Caco-2 (cell line): ENCODE measurements around the gene BPIFB2. TPM values are rescaled to one million over a fixed set of nuclear protein-coding genes. Genes with fewer than 3 reads are reported as not detected.

Experiments
- BruUV-seq: library from RNA; stranded (reverse); fragments of 400-500 nt; replicated peaks from 2 replicates; lab custom pipeline; 2021; lab: Mats Ljungman, UMichigan
- CTCF ChIA-PET: fragments of 300-600 bp; sonication (Branson Sonifier 250); formaldehyde crosslinking; loops from one replicate; lab custom pipeline; 2022; ENCODE audit warnings: antibody characterized with exemption; lab: Charles Lee
- POLR2A ChIA-PET: fragments of 300-600 bp; sonication (Branson Sonifier 250); formaldehyde crosslinking; loops from one replicate; lab custom pipeline; 2022; ENCODE audit warnings: antibody characterized with exemption; lab: Charles Lee
- DNase-seq, 2 experiments: peaks; one replicate each; pipeline versions ENCODE4 v3.0.0 to v3.0.0-alpha.2; 2020 to 2022
- H3K27me3 ChIP-seq: replicated peaks from 2 replicates; pipeline ENCODE4 v1.6.0; 2011; ENCODE audit warnings: low read length; ENCODE audit not compliant: control insufficient read depth, insufficient read depth
- H3K36me3 ChIP-seq: 2 replicates; pipeline ENCODE4 v1.5.1; 2011; ENCODE audit warnings: low read length; ENCODE audit not compliant: control insufficient read depth, insufficient read depth
- H3K4me1 ChIP-seq: fragments of 250-450 bp; sonication (Bioruptor Pico); 2 replicates; pipeline ENCODE4 v1.5.1; 2020; ENCODE audit warnings: mild to moderate bottlenecking
- H3K4me3 ChIP-seq: 2 replicates; pipeline ENCODE4 v1.5.1; 2011; ENCODE audit warnings: low read depth, mild to moderate bottlenecking, control low read depth, low read length
- H3K9me3 ChIP-seq: fragments of 250-450 bp; sonication (Bioruptor Pico); 2 replicates; pipeline ENCODE4 v1.5.1; 2020; ENCODE audit warnings: mild to moderate bottlenecking, moderate library complexity
- H3K27ac Mint-ChIP-seq: one replicate; pipeline ENCODE4 v1.8.0; 2022; ENCODE audit warnings: mixed read lengths; ENCODE audit not compliant: unreplicated experiment
- H3K27me3 Mint-ChIP-seq: one replicate; pipeline ENCODE4 v1.8.0; 2022; ENCODE audit warnings: mixed read lengths; ENCODE audit not compliant: insufficient read depth, unreplicated experiment
- H3K36me3 Mint-ChIP-seq: one replicate; pipeline ENCODE4 v1.8.0; 2022; ENCODE audit warnings: mild to moderate bottlenecking, mixed read lengths; ENCODE audit not compliant: insufficient read depth, unreplicated experiment
- H3K4me1 Mint-ChIP-seq: one replicate; pipeline ENCODE4 v1.8.0; 2022; ENCODE audit warnings: low read depth, mixed read lengths; ENCODE audit not compliant: unreplicated experiment
- H3K4me3 Mint-ChIP-seq: one replicate; pipeline ENCODE4 v1.8.0; 2022; ENCODE audit warnings: mild to moderate bottlenecking, moderate library complexity, mixed read lengths; ENCODE audit not compliant: unreplicated experiment
- H3K9me3 Mint-ChIP-seq: one replicate; pipeline ENCODE4 v1.8.0; 2022; ENCODE audit warnings: mixed read lengths; ENCODE audit not compliant: unreplicated experiment
- intact Hi-C: fragments of 100-400 bp; cut with micrococcal nuclease; formaldehyde crosslinking; loops from one replicate; pipeline ENCODE4 v1.10.0; 2022; ENCODE audit not compliant: unreplicated experiment
- total RNA-seq: library from RNA; stranded (reverse); gene quantifications from 2 replicates; pipeline ENCODE4 v1.2.3, GENCODE V29; 2022
- TF ChIP-seq, protein P1 (sequence below), 2 experiments: fragments of 200-600 bp in 1 of 2; IDR thresholded peaks; 1 replicate in 1 of 2; 2 replicates in 1 of 2; pipeline versions ENCODE4 v1.5.1 to v1.8.0; 2011 to 2022; ENCODE audit warnings: antibody characterized with exemption in 1 of 2, control low read depth in 1 of 2, inconsistent platforms in 1 of 2, low read depth in 1 of 2, low read length in 1 of 2, mild to moderate bottlenecking in 1 of 2, moderate library complexity in 1 of 2; ENCODE audit not compliant: insufficient read depth in 1 of 2, severe bottlenecking in 1 of 2, unreplicated experiment in 1 of 2

Gene BPIFB2
- total RNA-seq, 1 experiment from 2014 or later, result not detected

DNA sequence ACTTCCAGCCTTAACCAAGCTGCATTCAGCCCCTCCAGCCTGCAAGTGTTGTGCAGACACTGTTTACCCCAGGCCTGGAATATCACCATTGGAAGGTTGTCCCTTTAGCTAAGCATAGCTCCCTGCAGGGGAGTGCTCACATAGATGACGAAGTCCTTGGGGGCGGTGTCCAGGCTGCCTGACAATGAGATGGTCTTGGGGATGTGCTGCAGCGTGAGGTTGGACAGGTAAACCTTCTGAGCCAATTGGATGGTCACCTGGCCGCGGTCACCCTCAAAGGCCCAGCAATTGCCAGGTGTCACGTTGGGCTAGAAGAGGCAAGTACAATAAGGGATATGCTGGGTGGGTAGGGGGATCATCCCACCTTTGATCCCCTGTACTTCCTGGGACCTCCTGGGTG lies 21.9 kb upstream of the BPIFB2 start:
- CTCF ChIA-PET, result no interaction called here
- POLR2A ChIA-PET, result no interaction called here
- TF ChIP-seq, protein P1, sequence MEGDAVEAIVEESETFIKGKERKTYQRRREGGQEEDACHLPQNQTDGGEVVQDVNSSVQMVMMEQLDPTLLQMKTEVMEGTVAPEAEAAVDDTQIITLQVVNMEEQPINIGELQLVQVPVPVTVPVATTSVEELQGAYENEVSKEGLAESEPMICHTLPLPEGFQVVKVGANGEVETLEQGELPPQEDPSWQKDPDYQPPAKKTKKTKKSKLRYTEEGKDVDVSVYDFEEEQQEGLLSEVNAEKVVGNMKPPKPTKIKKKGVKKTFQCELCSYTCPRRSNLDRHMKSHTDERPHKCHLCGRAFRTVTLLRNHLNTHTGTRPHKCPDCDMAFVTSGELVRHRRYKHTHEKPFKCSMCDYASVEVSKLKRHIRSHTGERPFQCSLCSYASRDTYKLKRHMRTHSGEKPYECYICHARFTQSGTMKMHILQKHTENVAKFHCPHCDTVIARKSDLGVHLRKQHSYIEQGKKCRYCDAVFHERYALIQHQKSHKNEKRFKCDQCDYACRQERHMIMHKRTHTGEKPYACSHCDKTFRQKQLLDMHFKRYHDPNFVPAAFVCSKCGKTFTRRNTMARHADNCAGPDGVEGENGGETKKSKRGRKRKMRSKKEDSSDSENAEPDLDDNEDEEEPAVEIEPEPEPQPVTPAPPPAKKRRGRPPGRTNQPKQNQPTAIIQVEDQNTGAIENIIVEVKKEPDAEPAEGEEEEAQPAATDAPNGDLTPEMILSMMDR (IDR thresholded peaks at IDR 0.05; ENCODE audit: insufficient read depth in 1 of 2, low read depth in 1 of 2, low read length in 1 of 2, severe bottlenecking in 1 of 2, unreplicated experiment in 1 of 2), result no peak
- H3K4me3 ChIP-seq, result no peak overlapping the region
- Mint-ChIP-seq H3K4me3 (no peak overlapping the region), H3K36me3 (no peaks in the 10 kb centered on the region), H3K9me3 (no peaks in the 10 kb centered on the region), H3K27me3 (peaks cover 4% of the 10 kb centered on the region), H3K4me1 (no peaks in the 10 kb centered on the region), H3K27ac (no peak overlapping the region)
- DNase-seq, result no peak
- no peaks in the 10 kb centered on the region for H3K27me3 ChIP-seq
- H3K9me3 ChIP-seq, result no peaks in the 10 kb centered on the region
- intact Hi-C loops, result no loop called here
- H3K36me3 ChIP-seq, result no peaks in the 10 kb centered on the region
- BruUV-seq, result no TSS peak
- no peaks in the 10 kb centered on the region for H3K4me1 ChIP-seq

GRCh38 chr20:32986331-32986966 lies 21.1 kb upstream of the BPIFB2 start:
- H3K4me3 Mint-ChIP-seq, result no peak overlapping the region
- TF ChIP-seq, protein P1 (IDR thresholded peaks at IDR 0.05; ENCODE audit: insufficient read depth in 1 of 2, low read depth in 1 of 2, low read length in 1 of 2, severe bottlenecking in 1 of 2, unreplicated experiment in 1 of 2), result no peak
- no peaks in the 10 kb centered on the region for H3K9me3 Mint-ChIP-seq
- Histone ChIP-seq H3K4me1 (no peaks in the 10 kb centered on the region), H3K4me3 (no peak overlapping the region), H3K9me3 (no peaks in the 10 kb centered on the region), H3K27me3 (no peaks in the 10 kb centered on the region), H3K36me3 (no peaks in the 10 kb centered on the region)
- intact Hi-C loops, result no loop called here
- CTCF ChIA-PET, result interaction anchor here (1.3 kb wide), 1 partner anchor 10 kb away, joined by 3 read pairs; no protein-coding TSS in a partner anchor
- peaks cover 4% of the 10 kb centered on the region for H3K27me3 Mint-ChIP-seq
- no peak for DNase-seq
- no peaks in the 10 kb centered on the region for H3K36me3 Mint-ChIP-seq
- H3K4me1 Mint-ChIP-seq, result no peaks in the 10 kb centered on the region
- POLR2A ChIA-PET, result no interaction called here
- H3K27ac Mint-ChIP-seq, result no peak overlapping the region
- no TSS peak for BruUV-seq

- TF ChIP-seq, protein P1 (IDR thresholded peaks at IDR 0.05; ENCODE audit: insufficient read depth in 1 of 2, low read depth in 1 of 2, low read length in 1 of 2, severe bottlenecking in 1 of 2, unreplicated experiment in 1 of 2), result no peak
- ChIA-PET POLR2A (no interaction called here), CTCF (interaction anchor here (1.3 kb wide), 1 partner anchor 11 kb away, joined by 3 read pairs; no protein-coding TSS in a partner anchor)
- no TSS peak for BruUV-seq
- Mint-ChIP-seq H3K9me3 (no peaks in the 10 kb centered on the region), H3K27me3 (peaks cover 4% of the 10 kb centered on the region), H3K4me3 (no peak overlapping the region), H3K27ac (no peak overlapping the region), H3K4me1 (no peaks in the 10 kb centered on the region), H3K36me3 (no peaks in the 10 kb centered on the region)
- H3K4me1 ChIP-seq, result no peaks in the 10 kb centered on the region
- no peaks in the 10 kb centered on the region for H3K9me3 ChIP-seq
- H3K27me3 ChIP-seq, result no peaks in the 10 kb centered on the region
- intact Hi-C loops, result no loop called here
- no peaks in the 10 kb centered on the region for H3K36me3 ChIP-seq
- no peak overlapping the region for H3K4me3 ChIP-seq
- DNase-seq, result no peak
Observed at GRCh38 chr20:32987044-32987825, 20.3 kb upstream of the BPIFB2 start.
